Measurements from ENCODE around the gene CDK10. TPM values are rescaled to one million over a fixed set of nuclear protein-coding genes. Genes with fewer than 3 reads are reported as not detected.
A peak's percentile ranks its signal among the peaks of the same experiment; 100 is the strongest.

The CDK10 gene
- total and polyA plus RNA-seq, 9 of the 15 experiments (the other 6 are each of a cell fraction or from before 2014, with no cell fraction given): 2.0 to 85.1 (median 40.1) TPM

DNA sequence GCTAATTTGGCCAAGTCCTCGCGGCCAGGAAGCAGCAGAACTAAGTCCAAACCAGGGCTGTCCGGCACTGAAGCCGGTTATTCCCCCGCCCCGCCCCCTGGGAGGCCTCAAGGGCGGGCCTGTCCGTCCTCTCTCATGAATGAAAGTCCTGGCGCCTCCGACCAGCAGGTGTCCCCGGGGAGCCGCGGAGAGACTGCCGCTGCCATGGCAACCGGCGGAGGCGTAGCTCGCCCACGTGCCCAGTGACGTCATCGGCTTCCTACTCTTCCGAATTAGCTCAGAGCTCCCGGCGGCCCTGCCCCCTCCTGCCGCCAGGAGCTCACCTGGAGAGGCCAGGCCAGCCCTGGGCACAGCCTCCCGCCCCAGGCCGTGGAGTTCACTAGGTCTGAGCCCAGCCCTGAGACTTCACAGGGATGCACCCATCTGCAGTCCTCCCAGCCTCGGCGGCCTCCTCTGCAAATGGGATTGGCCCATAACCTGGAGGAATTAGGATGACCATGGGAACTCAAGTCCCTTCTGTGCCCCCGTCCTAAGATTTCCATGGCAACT, 13.7 kb downstream of the CDK10 start (continued):
- no peak for TF ChIP-seq ZNF77 (CRISPR knock-in tag; IDR thresholded peaks at IDR 0.05)
- no peak for TF ChIP-seq PHB (CRISPR knock-in tag; IDR thresholded peaks at IDR 0.05)
- TF ChIP-seq ZNF354B (CRISPR knock-in tag; IDR thresholded peaks at IDR 0.05): no peak
- TF ChIP-seq ZEB2 (IDR thresholded peaks at IDR 0.05): peak; percentile 80
- TF ChIP-seq FOXJ3 (CRISPR knock-in tag; IDR thresholded peaks at IDR 0.05): no peak
- no peak for TF ChIP-seq CAMTA2 (CRISPR knock-in tag; conservative IDR thresholded peaks at IDR 0.05)
- TF ChIP-seq ZNF124 (CRISPR knock-in tag; IDR thresholded peaks at IDR 0.05): no peak
- no peak for TF ChIP-seq ELF4 (CRISPR knock-in tag; IDR thresholded peaks at IDR 0.05)
- TF ChIP-seq GMEB1 (CRISPR knock-in tag; IDR thresholded peaks at IDR 0.05): 0 out of 2 replicates have a peak, but pooled peaks have one; percentile 38
- no peak for TF ChIP-seq DNMT1 (IDR thresholded peaks at IDR 0.05)
- TF ChIP-seq MCM2 (IDR thresholded peaks at IDR 0.05; ENCODE audit: low read depth): no peak
- no peak; a peak in 1 of 4 replicates for TF ChIP-seq CSDE1 (IDR thresholded peaks at IDR 0.05)
- no peak for TF ChIP-seq SRSF3 (IDR thresholded peaks at IDR 0.05; ENCODE audit: insufficient read depth, low read length)
- TF ChIP-seq SLC30A9 (CRISPR knock-in tag; IDR thresholded peaks at IDR 0.05): no peak
- peak; percentile 93; the same call in 1 of the 2 replicates for TF ChIP-seq ATF2 (CRISPR knock-in tag; IDR thresholded peaks at IDR 0.05)
- TF ChIP-seq, protein P1, sequence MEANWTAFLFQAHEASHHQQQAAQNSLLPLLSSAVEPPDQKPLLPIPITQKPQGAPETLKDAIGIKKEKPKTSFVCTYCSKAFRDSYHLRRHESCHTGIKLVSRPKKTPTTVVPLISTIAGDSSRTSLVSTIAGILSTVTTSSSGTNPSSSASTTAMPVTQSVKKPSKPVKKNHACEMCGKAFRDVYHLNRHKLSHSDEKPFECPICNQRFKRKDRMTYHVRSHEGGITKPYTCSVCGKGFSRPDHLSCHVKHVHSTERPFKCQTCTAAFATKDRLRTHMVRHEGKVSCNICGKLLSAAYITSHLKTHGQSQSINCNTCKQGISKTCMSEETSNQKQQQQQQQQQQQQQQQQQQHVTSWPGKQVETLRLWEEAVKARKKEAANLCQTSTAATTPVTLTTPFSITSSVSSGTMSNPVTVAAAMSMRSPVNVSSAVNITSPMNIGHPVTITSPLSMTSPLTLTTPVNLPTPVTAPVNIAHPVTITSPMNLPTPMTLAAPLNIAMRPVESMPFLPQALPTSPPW (CRISPR knock-in tag; IDR thresholded peaks at IDR 0.05): peak; percentile 81
- TF ChIP-seq FOXM1 (IDR thresholded peaks at IDR 0.05; ENCODE audit: low read depth): no peak
- 0 out of 2 replicates have a peak, but pooled peaks have one; percentile 5 for TF ChIP-seq FOXM1 (CRISPR knock-in tag; IDR thresholded peaks at IDR 0.05; ENCODE audit: low read depth)
- no peak for TF ChIP-seq KDM1A (IDR thresholded peaks at IDR 0.05)
- no peak for TF ChIP-seq SP2 (IDR thresholded peaks at IDR 0.05; ENCODE audit: extremely low read depth, low read depth, low read length, poor library complexity, severe bottlenecking)
- no peak for TF ChIP-seq PTBP1 (IDR thresholded peaks at IDR 0.05; ENCODE audit: low read depth, low read length)
- no peak for TF ChIP-seq WHSC1 (IDR thresholded peaks at IDR 0.05; ENCODE audit: low read length)
